ENCODE data around the gene TIE1.

Gene TIE1

GRCh38 chr1:43284546-43285110 is 16.2 kb upstream of the TIE1 start:
- Histone ChIP-seq H2AK5ac (ENCODE audit: low read length) (no peak overlapping the region), H3K36me3 (ENCODE audit: control insufficient read depth in 1 of 2, insufficient read depth in 2 of 2, low read length in 2 of 2) (no peaks in the 10 kb centered on the region), H4K12ac (ENCODE audit: low read depth, low read length) (no peak overlapping the region), H4K8ac (ENCODE audit: low read depth, low read length) (no peak overlapping the region), H3K4me3 (ENCODE audit: low read depth, low read length) (no peak overlapping the region), H3K14ac (ENCODE audit: low read length) (no peak overlapping the region), H3K9me3 (ENCODE audit: insufficient read depth, low read depth, low read length) (no peaks in the 10 kb centered on the region), H2BK12ac (ENCODE audit: low read length) (no peak overlapping the region), H3K79me1 (ENCODE audit: low read length) (no peaks in the 10 kb centered on the region), H2BK5ac (ENCODE audit: low read depth, low read length, poor library complexity) (no peak overlapping the region), H3K18ac (ENCODE audit: low read length) (no peak overlapping the region), H2BK120ac (ENCODE audit: insufficient read depth, low read length, poor library complexity) (no peak overlapping the region), H2AFZ (ENCODE audit: insufficient read depth, low read length, poor library complexity) (no peak overlapping the region), H3K23ac (ENCODE audit: low read length) (no peak overlapping the region), H3K4me1 (ENCODE audit: control insufficient read depth in 1 of 2, insufficient read depth in 2 of 2, low read length in 2 of 2) (peaks cover 4 to 10% of the 10 kb centered on the region in 2 experiments), H3K27me3 (ENCODE audit: insufficient read depth, low read length) (no peaks in the 10 kb centered on the region), H4K91ac (ENCODE audit: low read depth, low read length) (no peak overlapping the region), H3K79me2 (ENCODE audit: control insufficient read depth, insufficient read depth, low read length, poor library complexity) (no peaks in the 10 kb centered on the region), H3K4me2 (ENCODE audit: low read length) (no peak overlapping the region), H3K9ac (ENCODE audit: low read length) (no peak overlapping the region), H3K27ac (ENCODE audit: low read depth, low read length) (no peak overlapping the region), H3K4ac (ENCODE audit: low read depth, low read length) (no peak overlapping the region)
- no CpG with 5 or more reads among the region's 12 CpGs for WGBS (ENCODE audit: extremely low coverage, insufficient coverage, insufficient read length)
- no peak for DNase-seq

- Histone ChIP-seq H2BK12ac (ENCODE audit: low read length) (no peak within 1 kb of the TSS), H4K8ac (ENCODE audit: low read depth, low read length) (peak within 1 kb of the TSS; percentile 52), H3K14ac (ENCODE audit: low read length) (no peak within 1 kb of the TSS), H3K18ac (ENCODE audit: low read length) (no peak within 1 kb of the TSS), H3K27me3 (ENCODE audit: insufficient read depth, low read length) (no peaks in the 10 kb centered on the region), H3K4ac (ENCODE audit: low read depth, low read length) (no peak within 1 kb of the TSS), H3K27ac (ENCODE audit: low read depth, low read length) (no peak within 1 kb of the TSS), H4K91ac (ENCODE audit: low read depth, low read length) (no peak within 1 kb of the TSS), H3K23ac (ENCODE audit: low read length) (no peak within 1 kb of the TSS), H2AFZ (ENCODE audit: insufficient read depth, low read length, poor library complexity) (no peak within 1 kb of the TSS), H3K4me2 (ENCODE audit: low read length) (peak within 1 kb of the TSS; percentile 63), H3K9ac (ENCODE audit: low read length) (no peak within 1 kb of the TSS), H3K36me3 (ENCODE audit: control insufficient read depth in 1 of 2, insufficient read depth in 2 of 2, low read length in 2 of 2) (no peaks in the 10 kb centered on the region), H3K4me3 (ENCODE audit: low read depth, low read length) (peak within 1 kb of the TSS; percentile 35), H3K4me1 (ENCODE audit: control insufficient read depth in 1 of 2, insufficient read depth in 2 of 2, low read length in 2 of 2) (peaks cover 4 to 10% of the 10 kb centered on the region in 2 experiments), H3K79me2 (ENCODE audit: control insufficient read depth, insufficient read depth, low read length, poor library complexity) (no peaks in the 10 kb centered on the region), H2BK120ac (ENCODE audit: insufficient read depth, low read length, poor library complexity) (no peak within 1 kb of the TSS), H3K79me1 (ENCODE audit: low read length) (no peaks in the 10 kb centered on the region), H2BK5ac (ENCODE audit: low read depth, low read length, poor library complexity) (no peak within 1 kb of the TSS), H3K9me3 (ENCODE audit: insufficient read depth, low read depth, low read length) (no peaks in the 10 kb centered on the region), H4K12ac (ENCODE audit: low read depth, low read length) (no peak within 1 kb of the TSS), H2AK5ac (ENCODE audit: low read length) (no peak within 1 kb of the TSS)
- peak; percentile 87 to 90 for DNase-seq
- WGBS (ENCODE audit: extremely low coverage, insufficient coverage, insufficient read length) = no CpG with 5 or more reads among the region's 19 CpGs
Measured at GRCh38 chr1:43285269-43285990, 15.4 kb upstream of the TIE1 start, which contains the start of gene C1orf210. C1orf210 (minus strand) TSS chr1:43285581; CDS start chr1:43283270, 2,311 bp downstream.

DNA sequence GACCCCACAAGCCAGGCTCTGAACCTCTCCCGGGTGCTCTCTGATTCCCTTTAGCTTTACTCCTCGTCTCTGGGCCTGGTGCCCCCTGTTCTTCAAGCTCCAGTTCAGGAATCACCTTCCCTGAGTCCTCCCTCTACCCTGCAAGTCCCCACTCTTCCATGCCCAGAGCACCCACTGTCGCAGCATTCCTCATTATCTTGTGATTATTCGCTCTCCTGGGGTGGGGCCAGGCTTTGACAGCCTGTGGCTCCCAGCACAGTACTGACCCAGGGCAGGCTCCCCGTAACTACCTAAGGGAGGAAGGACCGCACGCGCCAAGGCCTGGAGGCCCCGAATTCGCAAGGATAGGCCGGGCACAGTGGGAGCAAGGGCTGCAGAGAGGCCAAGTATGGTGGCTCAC is 14.7 kb upstream of the TIE1 start:
- WGBS (ENCODE audit: extremely low coverage, insufficient coverage, insufficient read length) = no CpG with 5 or more reads among the region's 11 CpGs
- no peak overlapping the region for H4K12ac ChIP-seq (ENCODE audit: low read depth, low read length)
- H3K4me2 ChIP-seq (ENCODE audit: low read length) = no peak overlapping the region
- H3K18ac ChIP-seq (ENCODE audit: low read length) = no peak overlapping the region
- H3K9me3 ChIP-seq (ENCODE audit: insufficient read depth, low read depth, low read length) = no peaks in the 10 kb centered on the region
- H2BK120ac ChIP-seq (ENCODE audit: insufficient read depth, low read length, poor library complexity) = no peak overlapping the region
- no peaks in the 10 kb centered on the region for H3K79me1 ChIP-seq (ENCODE audit: low read length)
- H4K91ac ChIP-seq (ENCODE audit: low read depth, low read length) = no peak overlapping the region
- no peak overlapping the region for H2AFZ ChIP-seq (ENCODE audit: insufficient read depth, low read length, poor library complexity)
- H2BK12ac ChIP-seq (ENCODE audit: low read length) = no peak overlapping the region
- no peak overlapping the region for H3K4me3 ChIP-seq (ENCODE audit: low read depth, low read length)
- H3K23ac ChIP-seq (ENCODE audit: low read length) = no peak overlapping the region
- no peak overlapping the region for H3K14ac ChIP-seq (ENCODE audit: low read length)
- H3K36me3 ChIP-seq (ENCODE audit: control insufficient read depth in 1 of 2, insufficient read depth in 2 of 2, low read length in 2 of 2) = no peaks in the 10 kb centered on the region
- no peaks in the 10 kb centered on the region for H3K79me2 ChIP-seq (ENCODE audit: control insufficient read depth, insufficient read depth, low read length, poor library complexity)
- no peak overlapping the region for H3K27ac ChIP-seq (ENCODE audit: low read depth, low read length)
- H2AK5ac ChIP-seq (ENCODE audit: low read length) = no peak overlapping the region
- H2BK5ac ChIP-seq (ENCODE audit: low read depth, low read length, poor library complexity) = no peak overlapping the region
- DNase-seq = no peak
- no peak overlapping the region for H4K8ac ChIP-seq (ENCODE audit: low read depth, low read length)
- H3K27me3 ChIP-seq (ENCODE audit: insufficient read depth, low read length) = no peaks in the 10 kb centered on the region
- no peak overlapping the region for H3K4ac ChIP-seq (ENCODE audit: low read depth, low read length)
- H3K9ac ChIP-seq (ENCODE audit: low read length) = no peak overlapping the region
- peaks cover 4 to 10% of the 10 kb centered on the region in 2 experiments for H3K4me1 ChIP-seq (ENCODE audit: control insufficient read depth in 1 of 2, insufficient read depth in 2 of 2, low read length in 2 of 2)

- peaks cover 4 to 10% of the 10 kb centered on the region in 2 experiments for H3K4me1 ChIP-seq (ENCODE audit: control insufficient read depth in 1 of 2, insufficient read depth in 2 of 2, low read length in 2 of 2)
- H3K4me3 ChIP-seq (ENCODE audit: low read depth, low read length) = no peak overlapping the region
- H3K79me2 ChIP-seq (ENCODE audit: control insufficient read depth, insufficient read depth, low read length, poor library complexity) = no peaks in the 10 kb centered on the region
- no peak overlapping the region for H3K14ac ChIP-seq (ENCODE audit: low read length)
- H4K91ac ChIP-seq (ENCODE audit: low read depth, low read length) = no peak overlapping the region
- no peaks in the 10 kb centered on the region for H3K9me3 ChIP-seq (ENCODE audit: insufficient read depth, low read depth, low read length)
- H3K27ac ChIP-seq (ENCODE audit: low read depth, low read length) = no peak overlapping the region
- H3K18ac ChIP-seq (ENCODE audit: low read length) = no peak overlapping the region
- H2BK5ac ChIP-seq (ENCODE audit: low read depth, low read length, poor library complexity) = no peak overlapping the region
- WGBS (ENCODE audit: extremely low coverage, insufficient coverage, insufficient read length) = no CpG with 5 or more reads among the region's 5 CpGs
- no peaks in the 10 kb centered on the region for H3K27me3 ChIP-seq (ENCODE audit: insufficient read depth, low read length)
- H4K8ac ChIP-seq (ENCODE audit: low read depth, low read length) = no peak overlapping the region
- no peak for DNase-seq
- H4K12ac ChIP-seq (ENCODE audit: low read depth, low read length) = no peak overlapping the region
- no peak overlapping the region for H3K4me2 ChIP-seq (ENCODE audit: low read length)
- H3K79me1 ChIP-seq (ENCODE audit: low read length) = no peaks in the 10 kb centered on the region
- H3K36me3 ChIP-seq (ENCODE audit: control insufficient read depth in 1 of 2, insufficient read depth in 2 of 2, low read length in 2 of 2) = no peaks in the 10 kb centered on the region
- no peak overlapping the region for H2BK120ac ChIP-seq (ENCODE audit: insufficient read depth, low read length, poor library complexity)
- H3K23ac ChIP-seq (ENCODE audit: low read length) = no peak overlapping the region
- no peak overlapping the region for H2AK5ac ChIP-seq (ENCODE audit: low read length)
- H2BK12ac ChIP-seq (ENCODE audit: low read length) = no peak overlapping the region
- no peak overlapping the region for H3K4ac ChIP-seq (ENCODE audit: low read depth, low read length)
- H3K9ac ChIP-seq (ENCODE audit: low read length) = no peak overlapping the region
- H2AFZ ChIP-seq (ENCODE audit: insufficient read depth, low read length, poor library complexity) = no peak overlapping the region
Measured at GRCh38 chr1:43286533-43286932, 14.2 kb upstream of the TIE1 start.
